ENCODE results near the gene C20orf204. TPM values are rescaled to one million over a fixed set of nuclear protein-coding genes. Genes with fewer than 3 reads are reported as not detected.
A peak's percentile ranks its signal among the peaks of the same experiment; 100 is the strongest.

Gene C20orf204
- total and polyA plus RNA-seq, 9 of the 15 experiments (the other 6 are each of a cell fraction or from before 2014, with no cell fraction given), result 0.11 to 1.1 (median 0.36) TPM; not detected in 2

DNA sequence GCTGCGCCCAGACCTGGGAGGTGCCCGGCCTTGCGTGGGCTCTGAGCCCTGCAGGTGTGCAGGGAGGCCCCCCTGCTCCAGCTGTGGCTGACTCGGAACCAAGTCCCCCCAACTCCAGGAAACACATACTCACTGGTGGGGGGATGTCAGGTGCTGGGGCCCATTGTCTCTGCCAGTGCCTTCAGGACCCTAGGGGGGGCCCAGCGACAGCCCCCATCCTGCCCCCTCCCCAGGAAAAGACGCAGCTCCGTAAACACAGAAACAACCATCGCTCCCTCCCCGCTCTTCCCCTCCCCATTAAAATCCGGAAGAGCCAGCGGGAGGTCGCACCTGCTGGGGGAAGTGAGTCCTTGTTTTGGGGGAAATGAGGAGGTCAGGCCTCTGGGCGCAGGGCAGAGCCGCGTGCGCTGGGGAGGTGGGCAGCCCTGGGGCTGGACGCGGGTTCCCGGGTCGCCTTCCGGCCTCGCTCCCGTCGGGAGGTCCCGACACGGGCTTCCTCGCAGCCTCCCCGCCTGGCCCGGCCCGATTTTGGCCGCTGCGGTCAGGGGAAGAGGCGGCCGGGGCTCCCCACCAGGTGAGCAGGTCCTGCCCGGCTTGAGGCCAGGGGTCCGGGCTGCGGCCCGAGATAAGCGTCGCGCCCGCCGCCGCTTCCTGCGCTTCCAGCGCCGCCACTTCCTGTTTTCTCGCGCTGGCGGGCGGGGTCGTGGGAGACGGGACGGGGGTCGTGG is 6.2 kb downstream of the C20orf204 start (continued):
- TF ChIP-seq, protein P1, sequence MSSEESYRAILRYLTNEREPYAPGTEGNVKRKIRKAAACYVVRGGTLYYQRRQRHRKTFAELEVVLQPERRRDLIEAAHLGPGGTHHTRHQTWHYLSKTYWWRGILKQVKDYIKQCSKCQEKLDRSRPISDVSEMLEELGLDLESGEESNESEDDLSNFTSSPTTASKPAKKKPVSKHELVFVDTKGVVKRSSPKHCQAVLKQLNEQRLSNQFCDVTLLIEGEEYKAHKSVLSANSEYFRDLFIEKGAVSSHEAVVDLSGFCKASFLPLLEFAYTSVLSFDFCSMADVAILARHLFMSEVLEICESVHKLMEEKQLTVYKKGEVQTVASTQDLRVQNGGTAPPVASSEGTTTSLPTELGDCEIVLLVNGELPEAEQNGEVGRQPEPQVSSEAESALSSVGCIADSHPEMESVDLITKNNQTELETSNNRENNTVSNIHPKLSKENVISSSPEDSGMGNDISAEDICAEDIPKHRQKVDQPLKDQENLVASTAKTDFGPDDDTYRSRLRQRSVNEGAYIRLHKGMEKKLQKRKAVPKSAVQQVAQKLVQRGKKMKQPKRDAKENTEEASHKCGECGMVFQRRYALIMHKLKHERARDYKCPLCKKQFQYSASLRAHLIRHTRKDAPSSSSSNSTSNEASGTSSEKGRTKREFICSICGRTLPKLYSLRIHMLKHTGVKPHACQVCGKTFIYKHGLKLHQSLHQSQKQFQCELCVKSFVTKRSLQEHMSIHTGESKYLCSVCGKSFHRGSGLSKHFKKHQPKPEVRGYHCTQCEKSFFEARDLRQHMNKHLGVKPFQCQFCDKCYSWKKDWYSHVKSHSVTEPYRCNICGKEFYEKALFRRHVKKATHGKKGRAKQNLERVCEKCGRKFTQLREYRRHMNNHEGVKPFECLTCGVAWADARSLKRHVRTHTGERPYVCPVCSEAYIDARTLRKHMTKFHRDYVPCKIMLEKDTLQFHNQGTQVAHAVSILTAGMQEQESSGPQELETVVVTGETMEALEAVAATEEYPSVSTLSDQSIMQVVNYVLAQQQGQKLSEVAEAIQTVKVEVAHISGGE (CRISPR knock-in tag; IDR thresholded peaks at IDR 0.05), result peak in 2 of 3 experiments; percentile 39 to 85; a peak in 3 of 6 replicates
- TF ChIP-seq HMGN3 (IDR thresholded peaks at IDR 0.05; ENCODE audit: borderline replicate concordance, extremely low read depth, insufficient read length, low read depth, low read length) (peak; percentile 75), STAG1 (CRISPR knock-in tag; IDR thresholded peaks at IDR 0.05; ENCODE audit: borderline replicate concordance) (0 out of 2 replicates have a peak, but pooled peaks have one; percentile 22), EP400 (IDR thresholded peaks at IDR 0.05) (peak; percentile 13; the same call in 1 of the 2 replicates), RCOR1 (IDR thresholded peaks at IDR 0.05; ENCODE audit: borderline replicate concordance in 1 of 2, low read depth in 2 of 2, low read length in 2 of 2) (peak in 1 of 2 experiments; percentile 66; a peak in 2 of 4 replicates), POLR2AphosphoS5 (IDR thresholded peaks at IDR 0.05; ENCODE audit: control insufficient read depth, insufficient read depth, low read depth, low read length) (peak; percentile 47; the same call in 1 of the 2 replicates), GATA2 (CRISPR knock-in tag; IDR thresholded peaks at IDR 0.05) (peak; percentile 61), SMAD4 (CRISPR knock-in tag; conservative IDR thresholded peaks at IDR 0.05) (peak; percentile 86), PHF8 (IDR thresholded peaks at IDR 0.05; ENCODE audit: borderline replicate concordance, low read length) (peak; percentile 69; the same call in 1 of the 2 replicates), CREM (IDR thresholded peaks at IDR 0.05; ENCODE audit: low read depth) (peak; percentile 65), CBFA2T3 (IDR thresholded peaks at IDR 0.05) (peak; percentile 76), SPI1 (IDR thresholded peaks at IDR 0.05; ENCODE audit: borderline replicate concordance, low read depth, low read length) (peak; percentile 97), NFYB (IDR thresholded peaks at IDR 0.05; ENCODE audit: extremely low read depth, insufficient read length) (no peak), KAT7 (CRISPR knock-in tag; IDR thresholded peaks at IDR 0.05; ENCODE audit: borderline replicate concordance) (0 out of 2 replicates have a peak, but pooled peaks have one; percentile 49), SMAD1 (IDR thresholded peaks at IDR 0.05; ENCODE audit: low read depth, low read length, partially characterized antibody) (peak; percentile 23), SAFB (IDR thresholded peaks at IDR 0.05; ENCODE audit: borderline replicate concordance, low read depth, low read length) (0 out of 2 replicates have a peak, but pooled peaks have one; percentile 11), ID3 (CRISPR knock-in tag; IDR thresholded peaks at IDR 0.05) (no peak), ID3 (tag; IDR thresholded peaks at IDR 0.05) (0 out of 2 replicates have a peak, but pooled peaks have one; percentile 41), BCOR (IDR thresholded peaks at IDR 0.05) (0 out of 2 replicates have a peak, but pooled peaks have one; percentile 35), ZC3H11A (IDR thresholded peaks at IDR 0.05; ENCODE audit: low read depth, low read length) (no peak), CBX1 (IDR thresholded peaks at IDR 0.05; ENCODE audit: low read depth) (0 out of 2 replicates have a peak, but pooled peaks have one; percentile 32), RBBP5 (IDR thresholded peaks at IDR 0.05; ENCODE audit: borderline replicate concordance, insufficient read depth, low read length, poor library complexity, severe bottlenecking) (peak; percentile 53)
